Stomach (tissue), 4 donors: ENCODE data around the gene BCL3.

Source experiments
- EP300 ChIP-seq: sonication (generic); formaldehyde crosslinking; IDR thresholded peaks from one replicate; pipeline ENCODE4 v1.6.1; 2017; ENCODE audit warnings: antibody characterized with exemption
- POLR2A ChIP-seq, 4 donors: fragments of 450-650 bp; IDR thresholded peaks; one replicate each; pipeline ENCODE4 v1.6.1; 2016; ENCODE audit warnings: antibody characterized with exemption in 4 of 4, control low read depth in 2 of 4, mild to moderate bottlenecking in 1 of 4, moderate library complexity in 1 of 4
- POLR2AphosphoS5 ChIP-seq, 3 donors: sonication (generic); formaldehyde crosslinking; IDR thresholded peaks; one replicate each; pipeline ENCODE4 v1.6.1; 2016; ENCODE audit warnings: antibody characterized with exemption in 3 of 3
- TF ChIP-seq, protein P1 (sequence below), 7 experiments: fragments of 450-650 bp in 4 of 7; fragments of 200-600 bp in 3 of 7; sonication (generic) in 3 of 7; IDR thresholded peaks; one replicate each; pipeline ENCODE4 v1.5.1; 2016 to 2019; ENCODE audit warnings: antibody characterized with exemption in 7 of 7, control low read depth in 2 of 7, mild to moderate bottlenecking in 1 of 7

DNA sequence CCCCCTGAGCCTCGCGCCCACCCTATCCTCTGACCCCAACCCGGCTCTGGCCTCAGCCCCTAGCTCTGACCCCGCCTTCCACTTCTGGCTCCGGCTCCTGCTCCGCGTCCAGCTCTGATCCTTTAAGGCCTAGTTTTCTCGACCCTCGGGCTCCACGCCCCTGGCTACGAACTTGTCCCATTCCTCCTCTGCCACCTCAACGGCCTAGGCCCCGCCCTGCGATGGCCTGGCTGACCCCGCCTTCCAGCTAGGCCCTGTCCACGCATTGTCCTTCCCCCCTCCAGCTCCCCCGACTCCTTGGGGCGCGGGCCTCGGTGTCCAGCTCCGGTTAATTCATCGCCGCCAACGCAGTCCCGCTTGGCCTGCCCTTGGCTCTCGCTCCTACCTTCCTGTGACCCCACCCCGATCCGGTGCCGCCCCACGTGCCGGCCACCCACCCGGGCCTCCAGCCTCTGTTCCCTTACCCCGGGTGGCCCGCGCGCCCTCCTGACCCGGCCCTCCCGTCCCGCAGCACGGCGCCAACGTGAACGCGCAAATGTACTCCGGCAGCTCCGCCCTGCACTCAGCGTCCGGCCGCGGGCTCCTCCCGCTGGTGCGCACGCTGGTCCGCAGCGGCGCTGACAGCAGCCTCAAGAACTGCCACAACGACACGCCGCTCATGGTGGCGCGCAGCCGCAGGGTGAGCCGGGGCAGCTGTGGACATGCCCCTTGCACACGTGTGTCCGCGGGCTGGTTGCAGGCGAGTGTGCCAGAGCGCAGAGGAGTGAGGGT is 9.4 kb downstream of the BCL3 start:
- peak; percentile 38 for TF ChIP-seq EP300
- TF ChIP-seq, protein P1, sequence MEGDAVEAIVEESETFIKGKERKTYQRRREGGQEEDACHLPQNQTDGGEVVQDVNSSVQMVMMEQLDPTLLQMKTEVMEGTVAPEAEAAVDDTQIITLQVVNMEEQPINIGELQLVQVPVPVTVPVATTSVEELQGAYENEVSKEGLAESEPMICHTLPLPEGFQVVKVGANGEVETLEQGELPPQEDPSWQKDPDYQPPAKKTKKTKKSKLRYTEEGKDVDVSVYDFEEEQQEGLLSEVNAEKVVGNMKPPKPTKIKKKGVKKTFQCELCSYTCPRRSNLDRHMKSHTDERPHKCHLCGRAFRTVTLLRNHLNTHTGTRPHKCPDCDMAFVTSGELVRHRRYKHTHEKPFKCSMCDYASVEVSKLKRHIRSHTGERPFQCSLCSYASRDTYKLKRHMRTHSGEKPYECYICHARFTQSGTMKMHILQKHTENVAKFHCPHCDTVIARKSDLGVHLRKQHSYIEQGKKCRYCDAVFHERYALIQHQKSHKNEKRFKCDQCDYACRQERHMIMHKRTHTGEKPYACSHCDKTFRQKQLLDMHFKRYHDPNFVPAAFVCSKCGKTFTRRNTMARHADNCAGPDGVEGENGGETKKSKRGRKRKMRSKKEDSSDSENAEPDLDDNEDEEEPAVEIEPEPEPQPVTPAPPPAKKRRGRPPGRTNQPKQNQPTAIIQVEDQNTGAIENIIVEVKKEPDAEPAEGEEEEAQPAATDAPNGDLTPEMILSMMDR (IDR thresholded peaks at IDR 0.05), result peak in 1 of 7 experiments; percentile 21
- peak; percentile 19 to 74 (median 72) for TF ChIP-seq POLR2AphosphoS5 (IDR thresholded peaks at IDR 0.05)
- TF ChIP-seq POLR2A (IDR thresholded peaks at IDR 0.05), result no peak
